ENCODE results near the gene DPYD.

Gene DPYD

DNA sequence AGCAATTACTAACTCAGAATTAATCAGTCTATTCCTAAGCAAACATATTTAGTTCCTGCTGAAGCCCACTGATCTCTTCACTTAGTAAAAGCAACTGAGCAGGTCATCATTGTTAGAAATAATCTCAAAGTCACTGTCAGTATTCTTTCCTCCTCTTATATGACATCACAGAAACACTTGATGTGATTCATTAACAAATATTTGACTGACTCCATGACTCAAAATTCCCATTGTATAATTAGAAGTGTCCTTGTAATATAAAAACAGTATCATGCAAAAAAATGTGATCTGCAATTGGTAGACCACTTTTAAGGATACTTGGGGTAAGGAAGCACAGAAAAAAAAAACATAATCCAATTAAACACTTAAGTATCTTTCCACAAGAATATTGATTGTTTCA, 194.4 kb downstream of the DPYD start:
- DNase-seq (ENCODE audit: extremely low read depth in 1 of 2, low read depth in 1 of 2) = no peak

DNA sequence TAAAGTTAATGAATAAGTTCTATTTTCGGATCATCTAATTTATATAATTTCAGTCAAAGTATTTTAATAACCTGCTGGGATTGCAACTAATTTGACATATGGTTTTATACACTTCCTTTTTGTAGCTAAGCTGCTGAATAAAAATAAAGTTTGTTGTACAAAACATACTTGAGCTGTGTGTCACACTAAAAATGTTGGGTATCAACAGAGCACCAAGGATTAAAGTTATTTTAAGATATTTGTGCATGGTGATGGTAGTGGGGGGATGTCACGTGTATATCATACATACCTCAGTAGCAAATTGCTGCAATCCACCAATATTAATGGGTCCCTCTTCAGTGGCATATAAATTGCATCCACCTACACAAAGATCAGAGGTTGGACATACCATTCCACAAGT, 199.6 kb downstream of the DPYD start:
- DNase-seq (ENCODE audit: extremely low read depth in 1 of 2, low read depth in 1 of 2) = no peak

DNA sequence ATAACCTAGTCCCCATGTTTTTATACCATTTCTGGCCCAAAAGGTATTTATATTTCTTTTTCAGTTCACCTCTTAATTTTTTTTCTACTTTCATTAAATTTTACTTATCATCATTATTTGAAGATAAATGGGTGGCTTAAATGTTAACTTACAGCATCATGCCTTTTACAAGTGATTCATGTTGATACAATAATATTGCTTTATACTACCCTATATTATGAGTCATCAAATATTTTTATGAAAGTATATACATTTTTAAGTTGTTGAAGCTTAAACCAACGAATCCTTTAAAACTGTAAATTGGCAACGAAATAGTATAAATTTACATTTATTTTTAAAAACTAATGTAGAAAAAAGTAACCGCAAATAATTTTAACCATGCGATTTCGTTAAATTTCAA, 207.9 kb downstream of the DPYD start:
- DNase-seq (ENCODE audit: extremely low read depth in 1 of 2, low read depth in 1 of 2) = no peak

DNA sequence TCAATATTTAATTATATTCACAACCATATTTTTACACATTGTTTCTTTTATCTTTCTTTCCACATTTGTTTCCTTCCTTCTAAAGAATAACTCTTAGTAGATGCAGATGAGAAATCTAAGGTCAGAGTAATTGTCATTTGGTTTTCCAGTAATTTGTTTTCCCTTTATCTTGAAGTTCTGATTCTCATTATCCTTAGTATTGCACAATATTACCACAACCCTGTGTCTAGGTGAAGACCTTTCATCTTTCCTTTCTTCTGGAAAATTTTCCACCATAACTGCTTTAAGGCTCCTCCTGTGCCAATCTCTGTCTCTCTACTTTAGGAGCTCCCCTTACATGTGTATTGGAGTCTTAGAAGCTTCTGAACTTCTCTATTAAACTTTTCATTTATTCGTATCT, 209.0 kb downstream of the DPYD start:
- DNase-seq (ENCODE audit: extremely low read depth in 1 of 2, low read depth in 1 of 2) = no peak

DNA sequence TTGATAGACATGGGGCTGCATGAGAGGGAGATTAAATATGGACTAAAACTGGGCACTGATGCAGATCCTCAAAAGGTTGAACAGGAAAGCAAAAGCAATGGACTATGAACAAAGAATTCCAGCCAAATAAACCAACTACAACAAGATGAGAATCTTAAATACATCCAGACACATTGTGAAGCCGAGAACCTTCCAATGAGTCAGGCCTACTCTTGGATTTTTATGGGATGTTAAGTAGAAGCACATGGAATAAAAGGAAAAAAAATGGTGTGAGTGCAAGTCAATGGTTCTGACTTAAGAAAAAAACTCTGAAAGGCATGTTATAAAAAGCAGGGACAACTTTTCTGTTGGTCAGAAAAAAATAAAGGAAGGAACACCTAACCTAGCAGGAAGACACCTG, 227.2 kb downstream of the DPYD start:
- DNase-seq (ENCODE audit: extremely low read depth in 1 of 2, low read depth in 1 of 2) = no peak

DNA sequence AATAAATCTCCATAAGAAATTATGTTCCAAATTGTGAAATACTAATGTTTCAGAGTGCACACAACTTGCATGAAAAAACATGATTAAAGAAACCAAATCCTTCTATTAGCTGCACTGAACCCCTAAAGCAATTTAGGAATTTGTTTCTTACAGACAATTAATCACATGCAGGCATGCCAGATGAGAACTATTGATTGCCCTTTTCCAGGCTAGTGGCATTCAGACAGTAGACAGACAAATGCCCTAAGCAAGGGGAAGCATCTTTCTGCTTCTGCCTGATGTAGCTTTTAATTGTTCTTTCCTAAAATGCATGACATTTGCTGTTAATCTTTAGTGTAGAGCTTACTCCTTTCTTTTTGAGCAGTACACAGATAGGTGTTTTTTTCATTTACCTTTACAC, 229.5 kb downstream of the DPYD start:
- no peak for DNase-seq (ENCODE audit: extremely low read depth in 1 of 2, low read depth in 1 of 2)

DNA sequence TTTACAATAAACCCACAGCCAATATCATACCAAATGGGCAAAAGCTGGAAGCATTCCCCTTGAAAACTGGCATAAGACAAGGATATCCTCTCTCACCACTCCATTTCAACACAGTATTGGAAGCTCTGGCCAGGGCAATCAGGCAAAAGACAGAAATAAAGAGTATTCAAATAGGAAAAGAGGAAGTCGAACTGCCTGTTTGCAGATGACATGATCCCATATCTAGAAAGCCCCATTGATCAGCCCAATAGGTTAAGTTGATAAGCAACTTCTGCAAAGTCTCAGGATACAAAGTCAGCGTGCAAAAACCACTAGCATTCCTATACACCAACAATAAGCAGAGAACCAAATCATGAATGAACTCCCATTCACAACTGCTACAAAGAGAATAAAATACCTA, 235.5 kb downstream of the DPYD start:
- no peak for DNase-seq (ENCODE audit: extremely low read depth in 1 of 2, low read depth in 1 of 2)

DNA sequence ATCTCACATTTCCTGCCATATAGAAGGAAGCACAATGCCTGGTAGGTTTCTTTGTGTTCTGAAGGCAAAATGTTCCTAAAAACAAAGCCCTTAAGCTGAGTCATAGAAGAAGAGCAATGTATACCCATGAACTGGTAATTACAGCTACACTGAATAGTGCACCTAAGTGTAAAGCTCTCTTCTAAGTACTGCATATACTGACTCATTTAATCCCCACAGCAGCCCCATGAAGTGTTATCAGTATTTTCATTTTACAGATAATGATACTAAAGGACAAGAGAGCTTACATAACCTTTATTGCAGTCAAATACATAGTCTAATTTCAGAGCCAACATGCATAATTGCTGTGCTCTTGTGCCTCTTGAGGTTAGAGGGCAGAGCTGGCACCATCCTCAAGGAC, 239.9 kb downstream of the DPYD start:
- no peak for DNase-seq (ENCODE audit: extremely low read depth in 1 of 2, low read depth in 1 of 2)

DNA sequence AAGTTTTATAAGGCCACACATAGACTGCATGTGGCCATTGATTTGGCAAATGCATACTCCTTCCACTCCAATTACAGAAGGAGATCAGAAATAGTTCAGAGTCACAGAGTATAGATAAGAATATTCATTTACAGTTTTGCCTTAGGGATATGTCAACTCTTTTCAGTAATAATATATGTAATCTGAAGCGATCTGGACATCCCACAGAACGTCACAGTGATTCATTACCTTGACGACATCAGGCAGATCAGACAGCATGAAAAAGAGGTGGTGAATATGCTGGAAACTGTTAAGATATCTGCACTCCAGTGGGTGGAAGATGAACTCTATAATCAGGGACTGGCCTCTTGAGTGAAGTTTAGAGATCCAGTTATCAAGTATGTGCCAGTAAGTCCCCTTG, 240.4 kb downstream of the DPYD start:
- DNase-seq (ENCODE audit: extremely low read depth in 1 of 2, low read depth in 1 of 2) = no peak

DNA sequence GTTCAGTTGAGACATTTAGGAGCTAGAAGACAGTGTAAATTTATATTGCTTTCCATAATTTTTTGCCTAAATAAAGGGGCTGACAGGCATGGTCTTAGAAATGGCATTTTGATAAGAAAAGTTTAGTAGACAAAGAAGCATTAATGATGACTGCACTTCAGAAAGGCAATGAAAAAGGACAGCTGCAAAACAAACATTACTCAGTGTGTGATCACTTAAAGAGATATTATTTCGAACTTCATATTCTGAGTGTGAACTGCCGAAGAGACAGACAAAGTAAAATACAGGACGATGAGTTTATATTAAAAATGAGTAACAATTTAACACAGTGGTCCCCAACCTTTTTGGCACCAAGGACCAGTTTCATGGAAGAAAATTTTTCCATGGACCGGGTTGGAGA, 243.1 kb downstream of the DPYD start:
- no peak for DNase-seq (ENCODE audit: extremely low read depth in 1 of 2, low read depth in 1 of 2)

DNA sequence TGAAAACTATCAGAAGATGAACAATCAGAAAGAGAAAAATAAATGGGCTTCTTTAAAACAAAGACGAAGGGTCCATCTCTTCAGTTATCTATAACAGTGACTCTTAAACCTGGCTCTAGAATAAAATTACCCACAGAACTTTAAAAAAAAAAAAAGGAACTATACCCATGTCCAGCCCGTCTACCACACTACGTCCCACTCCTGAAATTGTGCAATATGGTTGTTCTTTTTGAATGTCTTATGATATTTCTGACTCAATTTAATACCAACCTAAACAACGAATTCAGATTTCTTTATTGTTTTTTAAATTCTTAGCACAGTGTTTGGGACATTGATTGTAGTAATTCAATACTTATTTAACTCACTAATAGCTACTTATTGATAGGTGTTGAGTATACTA, 246.3 kb downstream of the DPYD start:
- no peak for DNase-seq (ENCODE audit: extremely low read depth in 1 of 2, low read depth in 1 of 2)

DNA sequence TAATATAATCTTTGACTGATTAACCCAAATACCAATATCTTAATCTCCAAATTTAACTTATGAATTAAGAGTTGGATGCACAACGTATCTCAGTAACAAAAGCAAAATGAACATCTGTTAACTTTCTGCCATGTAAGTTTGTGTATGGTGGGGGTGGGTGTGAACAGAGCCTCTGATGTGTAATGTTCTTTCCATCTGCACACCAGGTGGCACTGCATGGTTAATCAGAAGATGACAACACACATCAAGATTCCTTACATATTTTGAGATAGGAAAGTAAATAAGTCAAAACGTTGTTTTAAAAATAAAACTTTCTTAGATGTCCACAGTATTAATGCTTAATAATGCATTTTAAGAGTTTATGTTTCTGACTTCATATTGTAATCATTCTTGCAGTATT, 251.9 kb downstream of the DPYD start:
- no peak for DNase-seq (ENCODE audit: extremely low read depth in 1 of 2, low read depth in 1 of 2)

DNA sequence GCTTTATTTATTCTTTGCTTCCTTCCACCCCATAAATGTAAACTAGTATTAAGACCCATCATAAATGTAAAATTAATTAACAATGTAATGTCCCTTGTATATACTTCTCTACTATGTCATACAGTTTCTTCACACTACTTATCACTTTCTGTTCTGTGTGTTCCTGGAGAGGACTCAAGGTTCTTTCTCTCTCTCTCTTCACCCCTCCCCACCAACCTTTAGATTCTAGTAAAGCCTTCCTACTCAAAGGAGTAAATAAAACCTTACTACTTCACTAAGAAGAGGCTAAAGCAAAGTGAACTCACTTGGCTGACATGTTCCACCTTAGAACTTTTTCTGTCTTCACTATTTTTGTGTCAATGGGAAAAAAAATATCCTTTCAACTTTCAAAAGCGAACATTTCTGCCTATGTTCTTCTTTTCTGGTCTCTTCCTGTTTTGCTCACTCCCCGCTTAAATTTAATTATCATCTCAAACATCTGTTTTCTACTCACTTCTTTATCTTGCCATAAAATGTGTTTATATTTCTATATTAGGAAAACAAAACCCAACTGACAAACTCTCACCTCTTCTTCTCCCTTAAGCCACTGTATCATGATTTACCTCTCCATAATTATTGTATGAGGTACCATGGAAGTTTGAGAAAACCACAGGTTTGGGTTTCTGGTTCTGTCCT, 260.3 kb downstream of the DPYD start:
- DNase-seq (ENCODE audit: extremely low read depth in 1 of 2, low read depth in 1 of 2) = no peak

DNA sequence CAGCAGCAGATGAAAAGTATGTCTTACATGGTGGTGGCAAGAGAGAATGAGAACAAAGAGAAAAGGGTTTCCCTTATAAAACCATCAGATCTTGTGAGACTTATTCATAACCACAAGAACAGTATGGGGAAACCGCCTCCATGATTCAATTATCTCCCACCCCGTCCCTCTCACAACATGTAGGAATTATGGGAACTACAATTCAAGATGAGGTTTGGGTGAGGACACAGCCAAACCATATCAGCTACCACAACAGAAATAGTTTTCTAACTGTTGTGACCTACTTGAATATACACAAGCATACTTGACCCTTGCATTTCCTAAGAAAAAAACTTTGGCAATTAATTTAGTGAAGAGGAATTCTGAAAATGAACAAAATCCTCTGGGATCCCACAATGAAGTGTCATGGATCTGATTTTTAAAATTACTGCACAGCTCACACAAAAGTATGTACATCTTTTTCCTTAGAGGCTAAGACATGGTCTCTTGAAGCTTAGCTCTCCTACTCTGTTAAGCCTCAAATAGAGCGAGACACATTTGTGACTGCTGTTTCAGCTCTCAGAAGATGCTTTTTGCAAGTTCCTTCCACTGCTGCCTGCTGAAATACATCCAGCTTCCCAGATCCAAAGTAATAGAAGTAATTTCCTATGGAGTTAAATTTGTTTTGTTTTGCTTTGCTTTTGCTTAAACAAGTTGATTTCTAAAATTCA, 265.8 kb downstream of the DPYD start:
- DNase-seq (ENCODE audit: extremely low read depth in 1 of 2, low read depth in 1 of 2) = no peak

DNA sequence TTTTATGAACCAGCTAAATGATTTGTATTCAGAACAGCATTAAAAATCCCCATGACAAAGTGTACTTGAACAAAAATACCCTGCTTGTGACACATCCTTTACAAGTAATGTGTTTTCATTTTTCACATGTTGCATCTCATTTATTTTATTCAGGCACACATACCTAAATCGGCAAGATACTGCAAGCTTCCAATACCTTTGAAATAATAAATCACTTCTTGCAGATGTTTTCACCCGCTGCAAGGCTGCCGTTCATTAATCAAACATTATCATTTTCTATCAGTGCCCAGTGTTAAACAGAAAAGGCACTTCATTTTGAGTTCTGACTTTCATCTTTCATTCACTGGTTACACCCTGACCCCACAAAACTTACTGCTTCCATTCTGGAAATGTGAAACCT, 269.6 kb downstream of the DPYD start:
- DNase-seq (ENCODE audit: extremely low read depth in 1 of 2, low read depth in 1 of 2) = no peak

DNA sequence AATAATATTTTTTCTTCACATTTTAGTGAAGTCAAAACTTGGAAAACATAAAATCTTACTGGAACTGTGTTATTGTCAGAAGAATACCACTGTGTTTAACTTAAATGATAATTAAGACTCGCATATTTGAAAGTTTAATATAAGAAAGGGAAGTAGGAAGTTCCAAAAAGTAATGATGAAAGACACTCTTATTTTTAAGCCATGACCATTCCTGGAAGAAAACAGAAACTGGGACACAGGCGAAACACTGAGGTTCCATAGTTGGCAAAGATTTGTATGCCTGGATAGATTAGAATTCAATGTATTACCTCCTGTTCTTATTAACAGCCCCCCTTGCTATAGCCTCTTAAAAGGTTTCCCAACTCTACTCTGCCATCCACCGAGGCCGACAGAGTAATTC, 271.2 kb downstream of the DPYD start:
- DNase-seq (ENCODE audit: extremely low read depth in 1 of 2, low read depth in 1 of 2) = no peak

DNA sequence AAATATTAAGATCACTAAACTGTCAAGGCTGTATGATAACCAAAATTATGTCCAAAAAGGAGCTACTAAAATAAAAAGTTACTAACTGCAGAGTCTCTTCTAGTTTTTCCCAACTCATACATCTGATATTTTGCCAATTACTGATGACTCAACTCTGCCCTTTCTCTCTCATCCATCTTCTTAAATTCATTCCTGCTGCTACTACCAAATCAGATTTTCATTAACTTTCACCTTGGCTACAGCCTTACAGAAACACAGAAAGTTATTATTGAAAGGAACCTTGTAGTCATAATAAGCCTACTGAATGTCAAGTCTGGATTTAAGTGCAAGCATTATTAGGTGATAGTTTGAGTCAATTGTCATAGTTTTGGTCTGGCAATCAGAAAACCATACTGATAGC, 273.1 kb downstream of the DPYD start:
- DNase-seq (ENCODE audit: extremely low read depth in 1 of 2, low read depth in 1 of 2) = no peak

DNA sequence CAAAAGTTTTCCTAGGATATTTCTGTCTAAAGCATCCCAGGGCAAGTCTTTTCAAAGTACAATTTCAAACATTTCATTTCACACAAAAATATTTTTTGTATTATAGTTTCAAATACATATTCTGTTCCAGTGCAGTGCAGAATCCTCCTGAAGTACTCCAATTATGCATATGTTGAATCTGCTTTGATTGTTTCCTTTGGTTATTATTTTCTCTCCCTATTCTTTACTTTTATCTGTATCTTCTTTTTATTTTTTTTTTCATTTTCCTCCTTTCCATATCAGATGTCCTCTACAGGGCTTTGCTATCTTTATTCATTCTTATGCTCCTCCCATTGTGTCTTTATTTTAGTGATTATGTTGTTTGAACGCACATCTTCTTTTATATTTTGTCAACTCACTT, 274.8 kb downstream of the DPYD start:
- DNase-seq (ENCODE audit: extremely low read depth in 1 of 2, low read depth in 1 of 2) = no peak

DNA sequence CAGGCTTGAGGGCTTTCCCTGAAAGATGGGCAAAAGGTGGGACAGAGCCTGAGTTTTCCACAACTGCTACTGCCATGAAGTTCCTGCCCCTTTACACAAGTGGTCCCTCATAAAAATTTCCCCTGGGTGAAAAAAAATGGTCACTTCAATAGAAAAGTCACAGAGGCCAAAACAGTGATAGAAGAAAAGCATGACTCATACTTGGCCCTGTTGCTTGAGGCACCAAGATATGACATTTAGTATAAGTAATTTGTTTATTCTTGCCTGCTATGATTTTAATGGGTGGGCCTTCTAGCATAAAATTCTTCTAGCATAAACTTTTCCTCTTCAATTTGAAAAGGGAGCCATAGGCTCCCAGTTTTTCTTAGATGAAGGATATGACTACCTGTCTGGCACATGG, 280.2 kb downstream of the DPYD start:
- no peak for DNase-seq (ENCODE audit: extremely low read depth in 1 of 2, low read depth in 1 of 2)

DNA sequence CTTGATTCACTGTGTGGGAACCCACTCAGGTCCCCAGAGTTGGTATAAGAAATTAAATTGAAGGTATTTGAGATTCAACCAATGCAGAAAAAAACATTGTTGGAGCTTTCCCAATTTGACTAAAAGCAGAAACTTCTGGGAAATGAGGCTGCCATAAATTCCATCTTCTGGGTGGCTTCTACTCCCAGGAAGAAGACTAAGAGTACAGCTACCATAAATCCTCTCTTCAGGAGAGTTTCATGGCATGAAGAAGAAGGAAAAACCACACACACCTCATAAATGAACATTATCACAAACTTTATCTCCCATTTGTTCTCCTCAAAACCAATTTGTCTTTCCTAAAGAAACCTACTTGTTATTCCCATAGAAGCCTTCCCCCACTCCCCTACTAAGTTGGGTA, 283.9 kb downstream of the DPYD start:
- no peak for DNase-seq (ENCODE audit: extremely low read depth in 1 of 2, low read depth in 1 of 2)

DNA sequence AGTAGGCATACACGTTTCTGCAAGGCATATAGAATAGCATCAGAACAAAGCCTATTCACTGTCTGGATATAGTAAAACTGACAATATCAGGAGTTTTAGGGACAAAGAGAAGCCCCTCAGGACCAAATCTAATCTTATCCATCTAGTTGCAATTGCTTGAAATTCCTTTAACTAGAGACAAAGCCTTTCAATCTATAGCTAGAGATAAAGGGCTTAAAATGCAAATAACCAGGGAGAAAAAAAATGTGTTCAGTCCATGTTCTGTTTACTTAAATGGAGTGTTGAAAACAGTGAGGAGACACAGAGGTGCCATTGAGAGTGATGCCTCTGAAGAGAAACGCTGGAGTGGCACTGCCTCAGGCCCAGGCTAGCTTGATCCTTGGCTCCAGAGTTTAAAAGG, 286.1 kb downstream of the DPYD start:
- no peak for DNase-seq (ENCODE audit: extremely low read depth in 1 of 2, low read depth in 1 of 2)

DNA sequence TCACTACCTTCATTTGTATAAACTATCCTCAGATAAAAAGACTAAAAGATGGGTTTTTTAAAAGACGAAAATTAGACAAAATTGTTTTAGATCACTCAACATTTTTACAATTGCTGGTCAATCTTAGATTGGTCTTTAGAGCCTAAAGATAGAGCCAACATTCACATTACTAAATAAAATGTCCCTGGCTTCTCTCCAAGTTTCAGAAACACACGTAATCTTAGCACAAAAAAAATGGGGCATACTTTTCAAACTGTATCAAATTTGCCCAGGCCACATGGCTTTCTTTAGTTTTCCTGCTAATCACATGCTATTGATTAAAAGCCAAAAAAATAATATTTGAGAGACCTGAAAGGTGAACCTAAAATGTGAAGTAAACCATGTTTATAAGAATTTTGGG, 288.1 kb downstream of the DPYD start:
- no peak for DNase-seq (ENCODE audit: extremely low read depth in 1 of 2, low read depth in 1 of 2)

DNA sequence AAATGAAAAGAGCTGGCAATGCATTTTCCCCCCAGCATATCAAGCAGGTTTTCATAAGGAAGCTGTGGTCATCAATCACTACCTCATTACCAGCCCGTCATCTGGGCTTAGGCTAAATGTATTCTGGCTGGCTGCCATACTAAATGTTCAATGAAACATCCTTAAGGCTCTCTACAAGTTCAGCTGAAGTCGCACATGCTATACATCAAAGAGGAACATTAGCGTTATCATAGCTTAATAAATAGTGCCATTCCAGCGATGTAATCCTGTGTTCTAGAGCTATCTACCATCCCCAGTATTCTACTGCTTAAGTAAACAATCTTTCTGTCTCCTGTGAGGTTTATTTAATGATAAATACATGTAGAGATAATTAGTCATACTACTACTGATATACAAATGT, 288.8 kb downstream of the DPYD start:
- DNase-seq (ENCODE audit: extremely low read depth in 1 of 2, low read depth in 1 of 2) = no peak

Data from activated CD8-positive, alpha-beta memory T cell treated with anti-CD3 and anti-CD28 coated beads for 1 hour (primary cell).